K562 (cell line): Measurements from ENCODE around the gene UBXN1. TPM values are rescaled to one million over a fixed set of nuclear protein-coding genes. Genes with fewer than 3 reads are reported as not detected.

Experiments used
- ADNP ChIP-seq: fragments of 200-800 bp; sonication (Bioruptor generic); IDR thresholded peaks from 2 replicates; pipeline ENCODE4 v1.6.1; 2016; ENCODE audit warnings: missing genetic modification characterization, missing compliant biosample characterization
- ARNT ChIP-seq, 2 experiments: fragments of 450-650 bp; IDR thresholded peaks; 2 replicates each; pipeline ENCODE4 v1.6.1; 2016; ENCODE audit warnings: mild to moderate bottlenecking in 1 of 2
- COPS2 ChIP-seq: fragments of 450-650 bp; conservative IDR thresholded peaks from 2 replicates; pipeline ENCODE4 v1.6.1; 2016; ENCODE audit warnings: mild to moderate bottlenecking, moderate library complexity
- FOXK2 ChIP-seq, 2 experiments: fragments of 450-650 bp; IDR thresholded peaks in 1 of 2; conservative IDR thresholded peaks in 1 of 2; 2 replicates each; pipeline ENCODE4 v1.6.1; 2016; ENCODE audit warnings: low read depth in 2 of 2, mild to moderate bottlenecking in 1 of 2
- FOXM1 ChIP-seq, 2 experiments: fragments of 450-650 bp in 1 of 2; sonication (generic) in 1 of 2; formaldehyde crosslinking in 1 of 2; IDR thresholded peaks; 2 replicates each; pipeline versions ENCODE4 v1.6.1 to v1.9.0; 2017 to 2022; ENCODE audit warnings: low read depth in 2 of 2, mild to moderate bottlenecking in 2 of 2, missing genetic modification reagents in 1 of 2, moderate library complexity in 1 of 2
- GATAD2B ChIP-seq: fragments of 450-650 bp; IDR thresholded peaks from 2 replicates; pipeline ENCODE4 v1.6.1; 2017; ENCODE audit warnings: mild to moderate bottlenecking, borderline replicate concordance
- MXI1 ChIP-seq: IDR thresholded peaks from 2 replicates; pipeline ENCODE4 v1.6.1; 2011; ENCODE audit warnings: low read depth, mild to moderate bottlenecking, improper control_type of control experiment, low read length
- NCOR1 ChIP-seq: fragments of 450-650 bp; IDR thresholded peaks from 2 replicates; pipeline ENCODE4 v1.6.1; 2016; ENCODE audit warnings: mild to moderate bottlenecking, moderate library complexity
- NEUROD1 ChIP-seq: fragments of 150-350 bp; IDR thresholded peaks from 2 replicates; pipeline ENCODE4 v1.6.1; 2014; ENCODE audit warnings: borderline replicate concordance, low read length, low read depth; ENCODE audit not compliant: partially characterized antibody
- PHF21A ChIP-seq: fragments of 450-650 bp; IDR thresholded peaks from 2 replicates; pipeline ENCODE4 v1.6.1; 2017; ENCODE audit warnings: low read depth, borderline replicate concordance
- SNIP1 ChIP-seq: fragments of 450-650 bp; IDR thresholded peaks from 2 replicates; pipeline ENCODE4 v1.7.1; 2017; ENCODE audit warnings: low read depth, mild to moderate bottlenecking
- ZNF239 ChIP-seq: fragments of 250-450 bp; sonication (Bioruptor Pico); IDR thresholded peaks from 2 replicates; pipeline ENCODE4 v1.4.0; 2020; ENCODE audit warnings: mild to moderate bottlenecking
- ZNF253 ChIP-seq: fragments of 250-450 bp; sonication (Bioruptor Pico); conservative IDR thresholded peaks from 2 replicates; pipeline ENCODE4 v1.6.1; 2021; ENCODE audit warnings: mild to moderate bottlenecking
- polyA plus RNA-seq, 8 experiments: library from polyadenylated mRNA; depleted of rRNA in 4 of 8; stranded (reverse) in 5 of 8; unstranded in 3 of 8; fragments of >200 nt; fragmentation: Nextera tagmentation in 2 of 8; fragmentation: Illumina TruSeq in 1 of 8; extraction: Ambion mirVana in 2 of 8; extraction: Trizol in 1 of 8; gene quantifications; 2 replicates each; pipeline versions ENCODE4 v1.2.1 to v1.2.3, GENCODE V29; 2011 to 2014; ENCODE audit warnings: inconsistent platforms in 1 of 8, missing spikeins in 1 of 8
- total RNA-seq, 7 experiments: library from RNA; depleted of rRNA in 6 of 7; stranded (reverse); fragments of >200 nt in 6 of 7; fragmentation: Illumina TruSeq in 2 of 7; extraction: Trizol in 2 of 7; gene quantifications; 2 replicates each; pipeline versions ENCODE4 v1.2.1 to v1.2.3, GENCODE V29; 2011 to 2021; ENCODE audit warnings: low replicate concordance in 1 of 7
- TF ChIP-seq, protein P1 (sequence below): fragments of 450-650 bp; IDR thresholded peaks from 2 replicates; pipeline ENCODE4 v1.6.1; 2017; ENCODE audit warnings: antibody characterized with exemption
- TF ChIP-seq, protein P2 (sequence below): fragments of 450-650 bp; IDR thresholded peaks from 2 replicates; pipeline ENCODE4 v1.6.1; 2016; ENCODE audit warnings: mild to moderate bottlenecking, moderate library complexity

UBXN1 gene
- total and polyA plus RNA-seq, 9 of the 15 experiments (the other 6 are each of a cell fraction or from before 2014, with no cell fraction given): 4.8 to 263 (median 99.7) TPM

DNA sequence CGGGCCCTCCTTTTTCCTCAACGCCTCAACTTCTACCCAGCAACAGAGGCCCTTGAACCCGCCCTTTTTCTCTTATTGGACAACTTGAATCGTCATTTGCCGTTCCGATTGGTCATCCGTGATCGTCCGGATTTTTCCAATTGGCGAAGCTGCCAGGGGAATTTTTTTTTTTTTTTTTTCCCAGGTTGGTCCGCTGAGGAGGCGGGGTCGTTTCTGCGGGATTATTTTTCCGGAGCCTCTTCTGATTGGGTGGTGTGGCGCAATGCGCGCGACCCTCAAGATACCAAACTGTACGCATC, 48.9 kb upstream of the UBXN1 start (continued):
- TF ChIP-seq NCOR1: no peak
- no peak for TF ChIP-seq COPS2
- no peak for TF ChIP-seq SNIP1
- TF ChIP-seq, protein P1, sequence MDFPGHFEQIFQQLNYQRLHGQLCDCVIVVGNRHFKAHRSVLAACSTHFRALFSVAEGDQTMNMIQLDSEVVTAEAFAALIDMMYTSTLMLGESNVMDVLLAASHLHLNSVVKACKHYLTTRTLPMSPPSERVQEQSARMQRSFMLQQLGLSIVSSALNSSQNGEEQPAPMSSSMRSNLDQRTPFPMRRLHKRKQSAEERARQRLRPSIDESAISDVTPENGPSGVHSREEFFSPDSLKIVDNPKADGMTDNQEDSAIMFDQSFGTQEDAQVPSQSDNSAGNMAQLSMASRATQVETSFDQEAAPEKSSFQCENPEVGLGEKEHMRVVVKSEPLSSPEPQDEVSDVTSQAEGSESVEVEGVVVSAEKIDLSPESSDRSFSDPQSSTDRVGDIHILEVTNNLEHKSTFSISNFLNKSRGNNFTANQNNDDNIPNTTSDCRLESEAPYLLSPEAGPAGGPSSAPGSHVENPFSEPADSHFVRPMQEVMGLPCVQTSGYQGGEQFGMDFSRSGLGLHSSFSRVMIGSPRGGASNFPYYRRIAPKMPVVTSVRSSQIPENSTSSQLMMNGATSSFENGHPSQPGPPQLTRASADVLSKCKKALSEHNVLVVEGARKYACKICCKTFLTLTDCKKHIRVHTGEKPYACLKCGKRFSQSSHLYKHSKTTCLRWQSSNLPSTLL: no peak
- TF ChIP-seq, protein P2, sequence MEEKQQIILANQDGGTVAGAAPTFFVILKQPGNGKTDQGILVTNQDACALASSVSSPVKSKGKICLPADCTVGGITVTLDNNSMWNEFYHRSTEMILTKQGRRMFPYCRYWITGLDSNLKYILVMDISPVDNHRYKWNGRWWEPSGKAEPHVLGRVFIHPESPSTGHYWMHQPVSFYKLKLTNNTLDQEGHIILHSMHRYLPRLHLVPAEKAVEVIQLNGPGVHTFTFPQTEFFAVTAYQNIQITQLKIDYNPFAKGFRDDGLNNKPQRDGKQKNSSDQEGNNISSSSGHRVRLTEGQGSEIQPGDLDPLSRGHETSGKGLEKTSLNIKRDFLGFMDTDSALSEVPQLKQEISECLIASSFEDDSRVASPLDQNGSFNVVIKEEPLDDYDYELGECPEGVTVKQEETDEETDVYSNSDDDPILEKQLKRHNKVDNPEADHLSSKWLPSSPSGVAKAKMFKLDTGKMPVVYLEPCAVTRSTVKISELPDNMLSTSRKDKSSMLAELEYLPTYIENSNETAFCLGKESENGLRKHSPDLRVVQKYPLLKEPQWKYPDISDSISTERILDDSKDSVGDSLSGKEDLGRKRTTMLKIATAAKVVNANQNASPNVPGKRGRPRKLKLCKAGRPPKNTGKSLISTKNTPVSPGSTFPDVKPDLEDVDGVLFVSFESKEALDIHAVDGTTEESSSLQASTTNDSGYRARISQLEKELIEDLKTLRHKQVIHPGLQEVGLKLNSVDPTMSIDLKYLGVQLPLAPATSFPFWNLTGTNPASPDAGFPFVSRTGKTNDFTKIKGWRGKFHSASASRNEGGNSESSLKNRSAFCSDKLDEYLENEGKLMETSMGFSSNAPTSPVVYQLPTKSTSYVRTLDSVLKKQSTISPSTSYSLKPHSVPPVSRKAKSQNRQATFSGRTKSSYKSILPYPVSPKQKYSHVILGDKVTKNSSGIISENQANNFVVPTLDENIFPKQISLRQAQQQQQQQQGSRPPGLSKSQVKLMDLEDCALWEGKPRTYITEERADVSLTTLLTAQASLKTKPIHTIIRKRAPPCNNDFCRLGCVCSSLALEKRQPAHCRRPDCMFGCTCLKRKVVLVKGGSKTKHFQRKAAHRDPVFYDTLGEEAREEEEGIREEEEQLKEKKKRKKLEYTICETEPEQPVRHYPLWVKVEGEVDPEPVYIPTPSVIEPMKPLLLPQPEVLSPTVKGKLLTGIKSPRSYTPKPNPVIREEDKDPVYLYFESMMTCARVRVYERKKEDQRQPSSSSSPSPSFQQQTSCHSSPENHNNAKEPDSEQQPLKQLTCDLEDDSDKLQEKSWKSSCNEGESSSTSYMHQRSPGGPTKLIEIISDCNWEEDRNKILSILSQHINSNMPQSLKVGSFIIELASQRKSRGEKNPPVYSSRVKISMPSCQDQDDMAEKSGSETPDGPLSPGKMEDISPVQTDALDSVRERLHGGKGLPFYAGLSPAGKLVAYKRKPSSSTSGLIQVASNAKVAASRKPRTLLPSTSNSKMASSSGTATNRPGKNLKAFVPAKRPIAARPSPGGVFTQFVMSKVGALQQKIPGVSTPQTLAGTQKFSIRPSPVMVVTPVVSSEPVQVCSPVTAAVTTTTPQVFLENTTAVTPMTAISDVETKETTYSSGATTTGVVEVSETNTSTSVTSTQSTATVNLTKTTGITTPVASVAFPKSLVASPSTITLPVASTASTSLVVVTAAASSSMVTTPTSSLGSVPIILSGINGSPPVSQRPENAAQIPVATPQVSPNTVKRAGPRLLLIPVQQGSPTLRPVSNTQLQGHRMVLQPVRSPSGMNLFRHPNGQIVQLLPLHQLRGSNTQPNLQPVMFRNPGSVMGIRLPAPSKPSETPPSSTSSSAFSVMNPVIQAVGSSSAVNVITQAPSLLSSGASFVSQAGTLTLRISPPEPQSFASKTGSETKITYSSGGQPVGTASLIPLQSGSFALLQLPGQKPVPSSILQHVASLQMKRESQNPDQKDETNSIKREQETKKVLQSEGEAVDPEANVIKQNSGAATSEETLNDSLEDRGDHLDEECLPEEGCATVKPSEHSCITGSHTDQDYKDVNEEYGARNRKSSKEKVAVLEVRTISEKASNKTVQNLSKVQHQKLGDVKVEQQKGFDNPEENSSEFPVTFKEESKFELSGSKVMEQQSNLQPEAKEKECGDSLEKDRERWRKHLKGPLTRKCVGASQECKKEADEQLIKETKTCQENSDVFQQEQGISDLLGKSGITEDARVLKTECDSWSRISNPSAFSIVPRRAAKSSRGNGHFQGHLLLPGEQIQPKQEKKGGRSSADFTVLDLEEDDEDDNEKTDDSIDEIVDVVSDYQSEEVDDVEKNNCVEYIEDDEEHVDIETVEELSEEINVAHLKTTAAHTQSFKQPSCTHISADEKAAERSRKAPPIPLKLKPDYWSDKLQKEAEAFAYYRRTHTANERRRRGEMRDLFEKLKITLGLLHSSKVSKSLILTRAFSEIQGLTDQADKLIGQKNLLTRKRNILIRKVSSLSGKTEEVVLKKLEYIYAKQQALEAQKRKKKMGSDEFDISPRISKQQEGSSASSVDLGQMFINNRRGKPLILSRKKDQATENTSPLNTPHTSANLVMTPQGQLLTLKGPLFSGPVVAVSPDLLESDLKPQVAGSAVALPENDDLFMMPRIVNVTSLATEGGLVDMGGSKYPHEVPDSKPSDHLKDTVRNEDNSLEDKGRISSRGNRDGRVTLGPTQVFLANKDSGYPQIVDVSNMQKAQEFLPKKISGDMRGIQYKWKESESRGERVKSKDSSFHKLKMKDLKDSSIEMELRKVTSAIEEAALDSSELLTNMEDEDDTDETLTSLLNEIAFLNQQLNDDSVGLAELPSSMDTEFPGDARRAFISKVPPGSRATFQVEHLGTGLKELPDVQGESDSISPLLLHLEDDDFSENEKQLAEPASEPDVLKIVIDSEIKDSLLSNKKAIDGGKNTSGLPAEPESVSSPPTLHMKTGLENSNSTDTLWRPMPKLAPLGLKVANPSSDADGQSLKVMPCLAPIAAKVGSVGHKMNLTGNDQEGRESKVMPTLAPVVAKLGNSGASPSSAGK: no peak
- 0 out of 4 replicates have a peak, but pooled peaks of 1 of the 2 experiments have one; percentile 31 for TF ChIP-seq FOXK2 (conservative IDR thresholded peaks at IDR 0.05 in 1 of 2, IDR thresholded peaks at IDR 0.05 in 1 of 2; ENCODE audit: low read depth in 2 of 2)
- no peak for TF ChIP-seq ZNF239 (CRISPR knock-in tag)
- TF ChIP-seq ADNP: no peak
- peak; percentile 95 for TF ChIP-seq FOXM1 (IDR thresholded peaks at IDR 0.05; ENCODE audit: low read depth)
- no peak for TF ChIP-seq FOXM1 (CRISPR knock-in tag; IDR thresholded peaks at IDR 0.05; ENCODE audit: low read depth)
- TF ChIP-seq ZNF253: no peak
- TF ChIP-seq GATAD2B: no peak
- TF ChIP-seq NEUROD1: peak; percentile 72
- no peak for TF ChIP-seq MXI1
- no peak for TF ChIP-seq PHF21A
- 0 out of 4 replicates have a peak, but pooled peaks of 1 of the 2 experiments have one; percentile 62 for TF ChIP-seq ARNT (IDR thresholded peaks at IDR 0.05)
